Endothelial cell of hepatic sinusoid (primary cell): ENCODE results near the gene DZIP1.

Experiments
- in situ Hi-C: cut with HindIII; loops from 2 replicates; pipeline ENCODE4 v1.10.0; 2017; ENCODE audit warnings: low sequenced_read_pairs

Gene DZIP1

GRCh38 chr13:95643571-95643935, 953 bp downstream of the DZIP1 start:
- in situ Hi-C loops = no loop called here

- in situ Hi-C loops = no loop called here
These were observed 1.5 kb downstream of the DZIP1 start for GRCh38 chr13:95642999-95643398.

- in situ Hi-C loops = no loop called here
These were observed 2.4 kb downstream of the DZIP1 start for GRCh38 chr13:95642028-95642621.

GRCh38 chr13:95641291-95642027, 3.0 kb downstream of the DZIP1 start:
- in situ Hi-C loops = no loop called here

GRCh38 chr13:95636853-95637252, 7.7 kb downstream of the DZIP1 start:
- in situ Hi-C loops = no loop called here

- in situ Hi-C loops = loop anchor here (5.0 kb wide), 2 partner anchors 38 to 102 kb away; no protein-coding TSS in a partner anchor
These were observed 13.9 kb downstream of the DZIP1 start for GRCh38 chr13:95630593-95630992.

GRCh38 chr13:95629071-95629470, 15.4 kb downstream of the DZIP1 start:
- in situ Hi-C loops = no loop called here

GRCh38 chr13:95628488-95628887, 16.0 kb downstream of the DZIP1 start:
- in situ Hi-C loops = no loop called here

GRCh38 chr13:95627590-95627989, 16.9 kb downstream of the DZIP1 start:
- in situ Hi-C loops = no loop called here

- in situ Hi-C loops = no loop called here
These were observed 17.7 kb downstream of the DZIP1 start for GRCh38 chr13:95626768-95627167.

- in situ Hi-C loops = no loop called here
These were observed 20.5 kb downstream of the DZIP1 start for GRCh38 chr13:95624020-95624419.

GRCh38 chr13:95623141-95623540, 21.4 kb downstream of the DZIP1 start:
- in situ Hi-C loops = no loop called here

- in situ Hi-C loops = no loop called here
These were observed 23.5 kb downstream of the DZIP1 start for GRCh38 chr13:95620825-95621498.

GRCh38 chr13:95620030-95620824, 24.3 kb downstream of the DZIP1 start:
- in situ Hi-C loops = no loop called here

- in situ Hi-C loops = no loop called here
These were observed 29.0 kb downstream of the DZIP1 start for GRCh38 chr13:95615539-95615938.

- in situ Hi-C loops = no loop called here
These were observed 29.8 kb downstream of the DZIP1 start for GRCh38 chr13:95614641-95615245.

GRCh38 chr13:95608640-95609323, 35.7 kb downstream of the DZIP1 start:
- in situ Hi-C loops = no loop called here

GRCh38 chr13:95607366-95607765, 37.1 kb downstream of the DZIP1 start:
- in situ Hi-C loops = no loop called here

GRCh38 chr13:95605448-95606125, 38.9 kb downstream of the DZIP1 start:
- in situ Hi-C loops = no loop called here

- in situ Hi-C loops = no loop called here
These were observed 40.0 kb downstream of the DZIP1 start for GRCh38 chr13:95604556-95604915.
